OCI-LY7 (cell line): ENCODE data around the gene NOP56. TPM values are rescaled to one million over a fixed set of nuclear protein-coding genes. Genes with fewer than 3 reads are reported as not detected.

Experiments used
- BruUV-seq: library from RNA; stranded (reverse); fragments of 400-500 nt; replicated peaks from 2 replicates; lab custom pipeline; 2021; lab: Mats Ljungman, UMichigan
- CTCF ChIA-PET: fragments of 300-600 bp; sonication (Branson Sonifier 250); formaldehyde crosslinking; loops from one replicate; lab custom pipeline; 2022; ENCODE audit warnings: antibody characterized with exemption; ENCODE audit not compliant: unreplicated experiment; lab: Charles Lee
- POLR2A ChIA-PET: fragments of 300-600 bp; sonication (Branson Sonifier 250); formaldehyde crosslinking; loops from one replicate; lab custom pipeline; 2022; ENCODE audit warnings: antibody characterized with exemption; lab: Charles Lee
- DNase-seq: peaks from one replicate; pipeline ENCODE4 v3.0.0-alpha.2; 2015; ENCODE audit warnings: low spot score
- H2AFZ ChIP-seq: fragments of 200-600 bp; sonication (generic), shearing (Covaris generic); 2 replicates; pipeline ENCODE4 v1.6.1; 2014; ENCODE audit warnings: mild to moderate bottlenecking, antibody characterized with exemption, low read length, moderate library complexity
- H3K27ac ChIP-seq: fragments of 200-600 bp; sonication (generic); 2 replicates; pipeline ENCODE4 v1.5.1; 2014; ENCODE audit warnings: mixed run types, low read depth, mild to moderate bottlenecking, moderate library complexity, low read length, inconsistent platforms; ENCODE audit not compliant: poor library complexity, severe bottlenecking
- H3K36me3 ChIP-seq: fragments of 200-600 bp; sonication (generic); 2 replicates; pipeline ENCODE4 v1.6.1; 2014; ENCODE audit warnings: mild to moderate bottlenecking, antibody characterized with exemption, low read length, moderate library complexity, mixed read lengths; ENCODE audit not compliant: insufficient read depth
- H3K4me1 ChIP-seq: fragments of 200-600 bp; sonication (generic); 2 replicates; pipeline ENCODE4 v1.5.1; 2014; ENCODE audit warnings: mild to moderate bottlenecking, low read length; ENCODE audit not compliant: insufficient read depth, poor library complexity, severe bottlenecking
- H3K4me2 ChIP-seq: fragments of 200-600 bp; sonication (generic); 2 replicates; pipeline ENCODE4 v1.6.1; 2014; ENCODE audit warnings: mild to moderate bottlenecking, low read length
- H3K4me3 ChIP-seq: fragments of 200-600 bp; sonication (generic); 2 replicates; pipeline ENCODE4 v1.5.1; 2014; ENCODE audit warnings: mild to moderate bottlenecking, low read depth, low read length; ENCODE audit not compliant: poor library complexity, severe bottlenecking
- H3K79me2 ChIP-seq: fragments of 200-600 bp; sonication (generic); 2 replicates; pipeline ENCODE4 v1.6.1; 2016; ENCODE audit warnings: low read depth, mild to moderate bottlenecking, low read length, moderate library complexity, mixed read lengths; ENCODE audit not compliant: insufficient read depth
- H3K9me2 ChIP-seq: fragments of 200-600 bp; sonication (generic); 2 replicates; pipeline ENCODE4 v1.6.1; 2016; ENCODE audit warnings: mild to moderate bottlenecking, low read length, mixed read lengths; ENCODE audit not compliant: insufficient read depth
- H3K9me3 ChIP-seq: fragments of 200-600 bp; sonication (generic); 2 replicates; pipeline ENCODE4 v1.6.1; 2014; ENCODE audit warnings: mild to moderate bottlenecking, mixed run types, low read length, mixed read lengths
- H4K20me1 ChIP-seq: fragments of 200-600 bp; sonication (generic); 2 replicates; pipeline ENCODE4 v1.6.1; 2014; ENCODE audit warnings: mild to moderate bottlenecking, antibody characterized with exemption, low read length, moderate library complexity, mixed read lengths; ENCODE audit not compliant: insufficient read depth
- EZH2phosphoT487 ChIP-seq: fragments of 200-600 bp; sonication (generic); IDR thresholded peaks from 2 replicates; pipeline ENCODE4 v1.6.1; 2018; ENCODE audit warnings: low read depth, borderline replicate concordance, mild to moderate bottlenecking, mixed run types, antibody characterized with exemption, low read length, moderate library complexity, mixed read lengths
- intact Hi-C: fragments of 100-400 bp; cut with micrococcal nuclease; formaldehyde crosslinking; loops from one replicate; pipeline ENCODE4 v1.10.0; 2022; ENCODE audit not compliant: unreplicated experiment
- total RNA-seq, 2 experiments: library from RNA; depleted of rRNA in 1 of 2; stranded (reverse); fragments of >200 nt in 1 of 2; shearing (Covaris generic) in 1 of 2; gene quantifications; 2 replicates each; pipeline ENCODE4 v1.2.3, GENCODE V29; 2014 to 2022
- TF ChIP-seq, protein P1 (sequence below): fragments of 200-600 bp; sonication (generic); conservative IDR thresholded peaks from 2 replicates; pipeline ENCODE4 v1.5.1; 2014; ENCODE audit warnings: mild to moderate bottlenecking, antibody characterized with exemption, low read length, moderate library complexity, mixed read lengths

The NOP56 gene
- total RNA-seq, 2 experiments from 2014 or later, result 544 to 580 TPM

DNA sequence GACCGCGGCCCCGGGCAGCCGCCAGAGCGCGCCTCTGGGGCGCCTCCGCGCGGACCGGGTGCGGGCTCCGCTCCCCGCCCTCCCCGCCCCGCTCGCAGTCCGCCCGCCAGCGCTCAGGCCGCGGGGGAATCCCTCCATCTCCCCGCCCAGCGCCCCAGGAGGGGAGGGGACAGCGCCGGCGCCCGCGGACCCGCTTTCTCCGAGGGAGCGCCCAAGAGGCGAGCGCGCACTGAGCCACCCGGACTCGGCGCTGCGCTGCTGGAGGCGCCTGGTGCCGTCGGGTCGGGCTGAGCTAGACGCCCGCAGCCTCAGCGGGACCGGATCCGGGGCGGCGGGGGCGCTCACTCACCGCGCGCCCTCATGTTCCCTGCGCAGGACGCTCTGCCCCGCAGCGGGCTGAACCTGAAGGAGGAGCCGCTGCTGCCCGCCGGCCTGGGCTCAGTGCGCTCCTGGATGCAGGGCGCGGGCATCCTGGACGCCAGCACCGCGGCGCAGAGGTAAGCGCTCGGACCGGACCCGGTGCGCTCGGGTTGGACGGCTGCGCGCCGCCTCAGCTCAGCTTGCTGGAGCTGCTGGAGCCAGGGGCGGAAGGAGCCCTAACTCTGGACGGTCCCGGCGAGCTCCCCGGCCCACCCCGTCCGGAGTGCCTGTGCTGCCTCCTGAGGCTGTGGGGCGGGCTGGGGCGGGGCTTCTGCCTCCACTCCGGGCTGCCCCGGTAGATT, 41.0 kb downstream of the NOP56 start:
- H4K20me1 ChIP-seq, result no peaks in the 10 kb centered on the region
- ChIA-PET POLR2A (interaction anchor here (0.6 kb wide), 1 partner anchor 41 kb away, joined by 3 read pairs; no protein-coding TSS in a partner anchor), CTCF (interaction anchor here (0.6 kb wide), 2 partner anchors 36 to 158 kb away, joined by 3 read pairs; no protein-coding TSS in a partner anchor)
- no peaks in the 10 kb centered on the region for H3K9me3 ChIP-seq
- no TSS peak for BruUV-seq
- H3K79me2 ChIP-seq, result no peaks in the 10 kb centered on the region
- H3K4me3 ChIP-seq, result no peak overlapping the region
- no peak for DNase-seq
- no peaks in the 10 kb centered on the region for H3K4me1 ChIP-seq
- no peaks in the 10 kb centered on the region for H3K36me3 ChIP-seq
- intact Hi-C loops, result no loop called here
- no peak overlapping the region for H2AFZ ChIP-seq
- no peak overlapping the region for H3K27ac ChIP-seq
- no peak for TF ChIP-seq EZH2phosphoT487
- TF ChIP-seq, protein P1, sequence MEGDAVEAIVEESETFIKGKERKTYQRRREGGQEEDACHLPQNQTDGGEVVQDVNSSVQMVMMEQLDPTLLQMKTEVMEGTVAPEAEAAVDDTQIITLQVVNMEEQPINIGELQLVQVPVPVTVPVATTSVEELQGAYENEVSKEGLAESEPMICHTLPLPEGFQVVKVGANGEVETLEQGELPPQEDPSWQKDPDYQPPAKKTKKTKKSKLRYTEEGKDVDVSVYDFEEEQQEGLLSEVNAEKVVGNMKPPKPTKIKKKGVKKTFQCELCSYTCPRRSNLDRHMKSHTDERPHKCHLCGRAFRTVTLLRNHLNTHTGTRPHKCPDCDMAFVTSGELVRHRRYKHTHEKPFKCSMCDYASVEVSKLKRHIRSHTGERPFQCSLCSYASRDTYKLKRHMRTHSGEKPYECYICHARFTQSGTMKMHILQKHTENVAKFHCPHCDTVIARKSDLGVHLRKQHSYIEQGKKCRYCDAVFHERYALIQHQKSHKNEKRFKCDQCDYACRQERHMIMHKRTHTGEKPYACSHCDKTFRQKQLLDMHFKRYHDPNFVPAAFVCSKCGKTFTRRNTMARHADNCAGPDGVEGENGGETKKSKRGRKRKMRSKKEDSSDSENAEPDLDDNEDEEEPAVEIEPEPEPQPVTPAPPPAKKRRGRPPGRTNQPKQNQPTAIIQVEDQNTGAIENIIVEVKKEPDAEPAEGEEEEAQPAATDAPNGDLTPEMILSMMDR, result no peak
- peak overlapping the region; percentile 26; the same call in 1 of the 2 replicates for H3K4me2 ChIP-seq
- no peaks in the 10 kb centered on the region for H3K9me2 ChIP-seq

DNA sequence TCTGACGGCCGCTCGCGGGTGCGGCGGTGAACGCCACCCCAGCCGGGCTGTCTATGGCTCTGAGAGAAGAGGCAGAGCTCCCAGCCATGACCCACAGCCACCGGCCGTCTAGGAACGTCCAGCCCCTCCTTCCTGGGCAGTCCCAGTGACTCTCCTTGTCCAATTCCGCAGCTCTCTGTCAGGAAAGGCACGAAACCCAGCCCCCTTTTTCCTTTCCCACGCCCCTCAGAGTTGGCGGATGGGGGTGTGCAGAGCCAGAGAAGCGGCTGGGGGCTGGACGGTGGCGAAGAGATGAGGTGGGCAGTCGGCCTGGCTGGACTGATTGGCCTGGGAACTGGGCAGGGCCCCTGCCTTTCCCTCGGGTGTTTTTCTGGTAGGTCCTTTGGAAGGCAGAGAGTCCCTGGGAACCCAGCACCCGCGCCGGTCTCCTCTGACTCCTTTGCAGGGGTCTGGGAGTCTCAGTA, 41.6 kb downstream of the NOP56 start:
- H3K4me2 ChIP-seq, result no peak overlapping the region
- no peak overlapping the region for H2AFZ ChIP-seq
- intact Hi-C loops, result no loop called here
- no peaks in the 10 kb centered on the region for H4K20me1 ChIP-seq
- no peaks in the 10 kb centered on the region for H3K79me2 ChIP-seq
- H3K27ac ChIP-seq, result no peak overlapping the region
- POLR2A ChIA-PET, result no interaction called here
- H3K4me3 ChIP-seq, result no peak overlapping the region
- H3K9me3 ChIP-seq, result no peaks in the 10 kb centered on the region
- H3K4me1 ChIP-seq, result no peaks in the 10 kb centered on the region
- H3K9me2 ChIP-seq, result no peaks in the 10 kb centered on the region
- H3K36me3 ChIP-seq, result no peaks in the 10 kb centered on the region
- no TSS peak for BruUV-seq
- DNase-seq, result no peak
- CTCF ChIA-PET, result interaction anchor here (0.6 kb wide), 2 partner anchors 36 to 157 kb away, joined by 3 read pairs; no protein-coding TSS in a partner anchor
- TF ChIP-seq EZH2phosphoT487, result no peak
- TF ChIP-seq, protein P1, result no peak

DNA sequence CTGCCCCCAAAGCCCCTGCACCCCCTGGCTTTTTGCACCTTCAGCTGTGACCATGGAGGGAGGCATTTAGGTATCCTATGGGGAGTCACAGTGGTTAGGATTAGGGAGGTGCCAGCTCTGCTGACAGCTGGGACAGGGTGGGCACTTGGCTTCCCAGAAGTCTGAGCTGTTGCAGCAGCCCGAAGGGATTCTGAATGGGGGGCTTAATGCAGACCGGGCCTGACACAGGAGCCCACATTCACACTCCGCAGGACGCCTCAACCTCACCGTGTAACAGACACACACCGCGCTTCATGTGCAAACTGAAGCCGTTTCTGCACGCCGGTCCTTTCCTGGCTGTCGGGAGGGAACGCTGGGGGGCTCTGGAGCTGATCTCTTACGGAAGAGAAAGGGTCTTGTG, 42.1 kb downstream of the NOP56 start:
- Histone ChIP-seq H3K27ac (no peak overlapping the region), H3K79me2 (no peaks in the 10 kb centered on the region), H3K9me3 (no peaks in the 10 kb centered on the region), H3K9me2 (no peaks in the 10 kb centered on the region), H3K36me3 (no peaks in the 10 kb centered on the region), H4K20me1 (no peaks in the 10 kb centered on the region), H2AFZ (no peak overlapping the region), H3K4me2 (no peak overlapping the region), H3K4me3 (no peak overlapping the region), H3K4me1 (no peaks in the 10 kb centered on the region)
- intact Hi-C loops, result no loop called here
- TF ChIP-seq, protein P1, result no peak
- TF ChIP-seq EZH2phosphoT487, result no peak
- BruUV-seq, result no TSS peak
- ChIA-PET CTCF (no interaction called here), POLR2A (no interaction called here)
- DNase-seq, result no peak
